Mucosa of stomach (tissue), 1 donor: ENCODE data around the gene ZNF205.
"Not testable (repeated sequence)": the region's sequence is repeated elsewhere in the genome, so short reads cannot be mapped to it uniquely, and the experiment has no call there.

Source experiments
- H3K27me3 ChIP-seq: one replicate; pipeline ENCODE4 v1.7.0; 2013; ENCODE audit warnings: mild to moderate bottlenecking, low read length; ENCODE audit not compliant: control insufficient read depth, insufficient read depth
- H3K36me3 ChIP-seq: one replicate; pipeline ENCODE4 v1.7.0; 2013; ENCODE audit warnings: low read length; ENCODE audit not compliant: control insufficient read depth, insufficient read depth
- H3K4me1 ChIP-seq: one replicate; pipeline ENCODE4 v1.7.0; 2013; ENCODE audit warnings: mild to moderate bottlenecking, low read length; ENCODE audit not compliant: control insufficient read depth, insufficient read depth
- H3K4me3 ChIP-seq: one replicate; pipeline ENCODE4 v1.7.0; 2013; ENCODE audit warnings: low read length
- H3K9ac ChIP-seq: one replicate; pipeline ENCODE4 v1.7.0; 2013; ENCODE audit warnings: mild to moderate bottlenecking, low read length, moderate library complexity
- H3K9me3 ChIP-seq: one replicate; pipeline ENCODE4 v1.7.0; 2013; ENCODE audit warnings: mild to moderate bottlenecking, low read length, moderate library complexity; ENCODE audit not compliant: control insufficient read depth
- donor health status: Pancreatic carcinoma.

The ZNF205 gene

GRCh38 chr16:3073448-3073847 is 38.9 kb upstream of the ZNF205 start:
- no peaks in the 10 kb centered on the region for H3K27me3 ChIP-seq
- H3K4me3 ChIP-seq: no peak overlapping the region
- no peak overlapping the region for H3K9ac ChIP-seq
- H3K36me3 ChIP-seq: no peaks in the 10 kb centered on the region
- H3K9me3 ChIP-seq: no peaks in the 10 kb centered on the region
- no peaks in the 10 kb centered on the region for H3K4me1 ChIP-seq

- H3K27me3 ChIP-seq: no peaks in the 10 kb centered on the region
- no peak overlapping the region for H3K4me3 ChIP-seq
- H3K36me3 ChIP-seq: no peaks in the 10 kb centered on the region
- no peak overlapping the region for H3K9ac ChIP-seq
- no peaks in the 10 kb centered on the region for H3K4me1 ChIP-seq
- H3K9me3 ChIP-seq: no peaks in the 10 kb centered on the region
Measured at GRCh38 chr16:3074860-3075522, 37.4 kb upstream of the ZNF205 start.

GRCh38 chr16:3075523-3075915 is 36.9 kb upstream of the ZNF205 start:
- Histone ChIP-seq H3K4me1 (no peaks in the 10 kb centered on the region), H3K27me3 (no peaks in the 10 kb centered on the region), H3K36me3 (no peaks in the 10 kb centered on the region), H3K9ac (no peak overlapping the region), H3K4me3 (no peak overlapping the region), H3K9me3 (no peaks in the 10 kb centered on the region)

GRCh38 chr16:3075946-3076345 is 36.4 kb upstream of the ZNF205 start:
- H3K4me3 ChIP-seq, H3K4me1 ChIP-seq, H3K9me3 ChIP-seq, H3K36me3 ChIP-seq, H3K9ac ChIP-seq, H3K27me3 ChIP-seq: not testable (repeated sequence)

GRCh38 chr16:3076577-3076976 is 35.8 kb upstream of the ZNF205 start:
- Histone ChIP-seq H3K9ac (no peak overlapping the region), H3K36me3 (no peaks in the 10 kb centered on the region), H3K4me3 (no peak overlapping the region), H3K4me1 (no peaks in the 10 kb centered on the region), H3K27me3 (no peaks in the 10 kb centered on the region), H3K9me3 (no peaks in the 10 kb centered on the region)

- H3K4me1 ChIP-seq: no peaks in the 10 kb centered on the region
- H3K27me3 ChIP-seq: no peaks in the 10 kb centered on the region
- H3K36me3 ChIP-seq: no peaks in the 10 kb centered on the region
- no peak overlapping the region for H3K4me3 ChIP-seq
- H3K9ac ChIP-seq: no peak overlapping the region
- no peaks in the 10 kb centered on the region for H3K9me3 ChIP-seq
Measured at GRCh38 chr16:3080024-3080423, 32.4 kb upstream of the ZNF205 start.

- not testable (repeated sequence) for H3K9ac ChIP-seq, H3K4me1 ChIP-seq, H3K36me3 ChIP-seq, H3K27me3 ChIP-seq, H3K9me3 ChIP-seq, H3K4me3 ChIP-seq
Measured at GRCh38 chr16:3081957-3082356, 30.4 kb upstream of the ZNF205 start.

- not testable (repeated sequence) for H3K4me1 ChIP-seq, H3K27me3 ChIP-seq, H3K9ac ChIP-seq, H3K36me3 ChIP-seq, H3K4me3 ChIP-seq, H3K9me3 ChIP-seq
Measured at GRCh38 chr16:3083408-3083807, 29.0 kb upstream of the ZNF205 start.

- Histone ChIP-seq H3K9ac (no peak overlapping the region), H3K4me1 (peaks cover 9% of the 10 kb centered on the region), H3K9me3 (no peaks in the 10 kb centered on the region), H3K36me3 (no peaks in the 10 kb centered on the region), H3K27me3 (no peaks in the 10 kb centered on the region), H3K4me3 (no peak overlapping the region)
Measured at GRCh38 chr16:3084491-3084890, 27.9 kb upstream of the ZNF205 start.

- H3K9ac ChIP-seq: no peak overlapping the region
- no peaks in the 10 kb centered on the region for H3K27me3 ChIP-seq
- H3K36me3 ChIP-seq: no peaks in the 10 kb centered on the region
- H3K9me3 ChIP-seq: no peaks in the 10 kb centered on the region
- H3K4me3 ChIP-seq: no peak overlapping the region
- H3K4me1 ChIP-seq: peaks cover 9% of the 10 kb centered on the region
Measured at GRCh38 chr16:3084969-3085670, 27.3 kb upstream of the ZNF205 start.

- Histone ChIP-seq H3K9me3 (no peaks in the 10 kb centered on the region), H3K27me3 (no peaks in the 10 kb centered on the region), H3K9ac (no peak overlapping the region), H3K4me1 (peaks cover 9% of the 10 kb centered on the region), H3K36me3 (no peaks in the 10 kb centered on the region), H3K4me3 (no peak overlapping the region)
Measured at GRCh38 chr16:3085868-3086595, 26.4 kb upstream of the ZNF205 start.

GRCh38 chr16:3086596-3087242 is 25.7 kb upstream of the ZNF205 start:
- H3K36me3 ChIP-seq: no peaks in the 10 kb centered on the region
- H3K27me3 ChIP-seq: peaks cover 4% of the 10 kb centered on the region
- H3K9ac ChIP-seq: no peak overlapping the region
- H3K4me1 ChIP-seq: peaks cover 9% of the 10 kb centered on the region
- H3K4me3 ChIP-seq: no peak overlapping the region
- H3K9me3 ChIP-seq: no peaks in the 10 kb centered on the region
